HG02870 (cell line): ENCODE results near the gene SNX14.
A peak's percentile ranks its signal among the peaks of the same experiment; 100 is the strongest.
"Not testable (repeated sequence)": the region's sequence is repeated elsewhere in the genome, so short reads cannot be mapped to it uniquely, and the experiment has no call there.

Source experiments
- ATAC-seq: cut with Tn5 transposase; IDR thresholded peaks from one replicate; pipeline ENCODE4 v1.9.1; 2021; ENCODE audit warnings: mild to moderate bottlenecking, moderate library complexity; ENCODE audit not compliant: unreplicated experiment

The SNX14 gene

DNA sequence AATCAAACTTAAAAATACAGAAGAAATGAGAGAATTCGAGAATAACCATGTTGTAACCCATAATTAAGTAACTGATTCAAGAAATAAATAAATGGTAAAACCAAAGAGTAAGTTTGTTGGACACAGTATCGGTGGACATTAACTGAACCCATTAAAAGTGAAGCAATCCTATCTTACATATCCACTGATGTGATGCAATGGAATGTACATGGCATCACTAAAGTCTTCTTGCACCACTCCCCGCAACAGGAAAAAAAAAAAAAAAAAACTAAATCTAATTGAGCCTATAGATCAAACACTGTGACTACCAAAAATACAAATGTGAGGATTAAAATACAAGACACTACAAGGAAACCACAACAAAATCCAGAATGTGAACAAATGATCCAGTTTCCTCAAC lies 7.9 kb downstream of the SNX14 start:
- ATAC-seq = no peak

DNA sequence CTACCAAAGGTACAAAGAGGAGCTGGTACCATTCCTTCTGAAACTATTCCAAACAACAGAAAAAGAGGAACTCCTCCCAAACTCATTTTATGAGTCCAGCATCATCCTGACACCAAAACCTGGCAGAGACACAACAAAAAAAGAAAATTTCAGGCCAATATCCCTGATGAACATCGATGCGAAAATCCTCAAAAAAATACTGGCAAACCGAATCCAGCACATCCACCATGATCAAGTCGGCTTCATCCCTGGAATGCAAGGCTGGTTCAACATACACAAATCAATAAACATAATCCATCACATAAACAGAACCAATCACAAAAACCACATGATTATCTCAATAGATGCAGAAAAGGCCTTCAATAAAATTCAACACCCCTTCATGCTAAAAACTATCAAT lies 10.8 kb downstream of the SNX14 start:
- not testable (repeated sequence) for ATAC-seq

DNA sequence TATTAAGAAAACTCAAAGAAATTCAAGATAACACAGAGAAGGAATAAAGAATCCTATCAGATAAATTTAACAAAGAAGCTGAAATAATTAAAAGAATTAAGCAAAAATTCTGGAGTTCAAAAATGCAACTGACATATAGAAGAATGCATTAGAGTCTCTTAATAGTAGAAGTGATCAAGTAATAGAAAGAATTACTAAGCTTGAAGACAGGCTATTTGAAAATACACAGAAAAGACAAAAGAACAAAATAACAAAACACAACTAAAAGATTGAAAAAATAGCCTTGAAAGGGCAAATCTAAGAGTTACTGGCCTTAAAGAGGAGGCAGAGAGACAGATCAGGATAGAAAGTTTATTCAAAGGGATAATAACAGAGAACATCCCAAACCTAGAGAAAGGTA lies 12.1 kb downstream of the SNX14 start:
- no peak for ATAC-seq

DNA sequence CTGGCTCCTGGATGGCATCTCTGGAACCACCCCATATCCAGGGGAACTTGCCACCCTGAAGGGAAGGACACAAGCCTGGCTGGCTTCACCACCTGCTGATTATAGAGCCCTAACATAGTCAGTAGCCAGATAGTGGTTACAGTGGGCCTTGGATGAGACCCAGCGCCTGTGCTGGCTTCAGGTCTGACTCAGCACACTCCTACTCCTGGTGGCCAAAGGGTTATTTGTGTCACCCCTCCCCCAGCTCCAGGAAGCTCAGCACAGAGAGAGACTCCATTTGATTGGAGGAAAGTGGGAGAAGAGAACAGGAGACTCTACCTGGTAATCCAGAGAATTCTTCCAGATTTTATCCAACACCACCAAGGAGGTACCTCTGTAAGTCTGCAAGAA lies 12.8 kb downstream of the SNX14 start:
- peak; percentile 83 for ATAC-seq

DNA sequence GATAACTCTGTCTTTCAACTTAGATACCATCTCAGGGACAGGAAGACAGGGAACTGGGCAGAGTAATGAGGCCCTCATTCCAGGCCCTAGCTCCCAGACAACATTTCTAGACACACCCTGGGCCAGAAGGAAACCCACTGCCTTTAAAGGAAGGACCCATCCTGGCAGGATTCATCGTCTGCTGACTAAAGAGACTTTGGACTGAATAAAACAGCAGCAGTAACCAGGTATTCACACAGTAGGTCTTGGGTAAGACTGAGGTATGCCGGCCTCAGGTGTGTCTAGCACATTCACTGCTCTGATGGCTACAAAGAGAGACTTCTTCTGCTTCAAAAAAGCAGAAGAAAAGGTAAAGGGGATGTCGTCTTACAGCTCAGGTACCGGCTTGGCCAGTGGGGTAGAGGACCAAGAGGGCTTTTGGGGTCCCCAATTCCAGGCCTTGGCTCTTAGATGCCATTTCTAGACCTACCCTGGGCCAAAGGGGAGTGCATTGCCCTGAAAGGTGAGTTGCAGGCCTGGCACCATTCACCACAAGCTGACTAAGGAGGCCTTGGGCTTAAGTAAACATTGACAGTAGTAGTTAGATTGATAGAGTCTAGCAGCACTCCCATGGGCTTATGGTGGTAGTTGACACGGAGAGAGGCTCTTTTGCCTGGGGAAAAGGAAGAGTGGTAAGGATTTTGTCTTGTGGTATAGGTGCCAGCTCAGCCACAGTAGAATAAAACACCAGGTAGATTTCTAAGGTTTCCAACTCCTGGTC lies 13.4 kb downstream of the SNX14 start:
- ATAC-seq = no peak

DNA sequence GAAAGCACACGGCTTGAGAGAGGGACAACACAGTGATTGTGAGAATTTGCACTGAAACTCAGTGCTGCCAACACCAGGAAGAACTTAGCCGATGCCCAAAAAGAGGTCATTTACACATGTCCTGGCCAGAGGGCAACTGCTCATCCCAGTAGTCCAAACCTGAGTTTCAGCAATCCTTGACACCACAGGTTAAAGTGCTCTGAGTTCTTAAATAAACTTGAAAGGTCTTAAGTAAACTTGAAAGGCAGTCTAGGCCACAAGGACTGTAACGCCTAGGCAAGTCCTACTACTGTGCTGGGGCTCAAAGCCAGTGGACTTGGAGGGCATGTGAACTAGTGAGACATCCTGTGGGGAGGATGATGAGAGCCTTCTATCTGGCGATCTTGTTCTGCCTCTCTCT lies 14.1 kb downstream of the SNX14 start:
- no peak for ATAC-seq

DNA sequence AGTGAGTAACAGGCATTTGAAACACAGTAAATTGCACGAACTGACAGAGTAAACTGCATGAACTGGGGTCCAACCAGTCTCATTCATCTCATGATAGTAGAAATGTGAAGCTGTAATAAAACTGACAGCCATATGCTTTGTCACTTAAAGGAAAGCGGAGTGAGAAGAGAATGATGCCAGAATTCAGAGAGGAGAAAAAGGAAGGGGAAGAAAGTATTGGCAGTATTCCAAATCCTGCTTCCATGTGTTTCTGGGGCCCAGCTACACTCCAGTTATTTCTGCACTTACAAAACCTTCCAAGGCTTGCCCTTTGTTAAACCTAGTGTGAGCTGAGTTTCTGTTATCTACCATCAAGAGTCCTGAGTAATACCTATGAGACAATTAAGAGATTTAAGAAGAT lies 17.2 kb downstream of the SNX14 start:
- ATAC-seq = no peak

DNA sequence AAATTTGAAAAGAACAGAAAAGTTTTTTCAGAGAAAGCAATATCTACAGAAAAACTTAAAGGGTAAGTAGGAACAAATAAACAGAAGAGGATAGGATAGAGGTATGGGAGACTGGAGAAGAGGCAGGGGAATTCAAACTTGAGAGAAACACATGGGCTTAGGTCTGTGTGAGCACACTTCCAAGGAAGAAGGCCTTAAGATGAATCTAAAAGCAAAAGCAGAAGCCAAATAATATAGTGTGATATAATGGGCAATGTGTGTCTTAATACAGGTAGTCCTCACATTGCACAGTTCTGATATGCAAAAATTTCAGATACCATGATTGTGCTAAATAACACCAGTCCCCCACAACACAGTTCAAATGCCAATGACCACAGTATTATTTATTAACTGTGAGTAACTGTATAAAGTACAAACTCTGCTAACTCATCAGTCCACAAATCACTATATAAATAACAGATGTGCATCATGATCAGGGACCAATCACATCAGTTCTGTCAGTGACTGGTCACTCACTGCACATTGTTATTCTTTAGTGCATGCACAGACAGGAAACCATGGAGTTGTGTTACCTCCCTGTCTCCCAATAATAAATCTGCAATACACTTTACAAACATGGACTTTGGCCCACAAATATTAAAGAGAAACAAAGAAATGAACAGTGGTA lies 18.6 kb downstream of the SNX14 start:
- ATAC-seq = no peak

DNA sequence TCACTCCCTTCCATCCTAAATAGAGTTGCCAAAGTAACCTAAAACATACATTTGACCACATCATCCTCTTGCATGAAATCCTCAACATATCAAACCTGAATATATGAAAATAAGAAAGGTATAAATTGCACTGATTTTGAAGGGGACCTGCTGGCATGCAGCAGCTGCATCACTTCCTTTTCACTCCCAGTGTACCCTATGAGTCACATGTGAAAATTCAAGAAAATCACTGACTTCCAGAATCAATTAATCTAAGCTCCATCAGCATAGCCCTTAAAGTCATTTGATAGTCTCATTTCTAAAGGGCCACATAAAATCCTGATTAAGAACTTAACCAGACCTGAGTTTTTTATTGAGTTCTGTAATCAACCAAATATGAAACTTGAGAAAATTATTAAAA lies 24.3 kb downstream of the SNX14 start:
- ATAC-seq = no peak

DNA sequence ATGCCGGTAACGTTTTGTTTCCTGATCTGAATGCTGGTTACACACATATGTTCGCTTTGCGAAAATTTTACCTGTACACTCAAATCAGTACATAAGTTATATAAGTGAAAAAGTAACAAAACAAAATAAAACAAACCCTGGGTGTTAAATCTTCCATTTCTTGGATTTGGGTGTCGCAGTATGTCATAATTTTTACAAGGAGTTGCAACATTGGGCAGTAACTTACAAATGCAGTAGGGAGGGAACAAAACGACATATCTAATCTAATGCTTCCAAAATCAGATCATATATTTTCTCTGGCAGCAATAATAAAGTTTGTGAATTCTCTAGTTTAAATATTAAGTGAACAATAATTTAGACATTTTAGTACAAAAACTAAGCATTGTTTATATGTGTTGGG lies 25.2 kb downstream of the SNX14 start:
- no peak for ATAC-seq

DNA sequence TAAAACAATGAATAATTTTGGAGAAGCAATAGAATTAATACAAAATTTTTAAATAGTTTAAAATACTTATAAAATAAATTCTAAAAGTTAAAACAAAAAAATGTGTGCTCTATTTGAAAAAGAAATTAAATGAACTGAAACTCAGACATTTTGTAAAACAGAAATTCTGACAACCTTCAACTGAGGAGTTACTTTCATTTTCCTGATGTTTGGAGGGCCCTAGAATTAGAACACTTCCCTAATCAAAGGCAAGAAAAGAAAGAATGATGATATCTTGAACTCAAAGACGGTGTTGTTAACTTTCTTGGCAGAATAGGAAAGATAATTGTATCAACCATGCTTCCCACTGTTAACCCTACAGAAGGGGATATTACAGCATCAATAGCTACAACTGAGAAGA lies 27.9 kb downstream of the SNX14 start:
- ATAC-seq = no peak

DNA sequence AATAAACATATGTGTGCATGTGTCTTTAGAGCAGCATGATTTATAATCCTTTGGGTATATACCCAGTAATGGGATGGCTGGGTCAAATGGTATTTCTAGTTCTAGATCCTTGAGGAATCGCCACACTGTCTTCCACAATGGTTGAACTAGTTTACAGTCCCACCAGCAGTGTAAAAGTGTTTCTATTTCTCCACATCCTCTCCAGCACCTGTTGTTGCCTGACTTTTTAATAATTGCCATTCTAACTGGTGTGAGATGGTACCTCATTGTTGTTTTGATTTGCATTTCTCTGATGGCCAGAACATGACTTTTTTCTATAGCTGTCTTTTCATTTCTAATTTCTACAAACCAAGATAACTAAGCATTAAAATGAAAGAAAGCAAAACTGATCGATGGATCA lies 29.4 kb downstream of the SNX14 start:
- not testable (repeated sequence) for ATAC-seq

DNA sequence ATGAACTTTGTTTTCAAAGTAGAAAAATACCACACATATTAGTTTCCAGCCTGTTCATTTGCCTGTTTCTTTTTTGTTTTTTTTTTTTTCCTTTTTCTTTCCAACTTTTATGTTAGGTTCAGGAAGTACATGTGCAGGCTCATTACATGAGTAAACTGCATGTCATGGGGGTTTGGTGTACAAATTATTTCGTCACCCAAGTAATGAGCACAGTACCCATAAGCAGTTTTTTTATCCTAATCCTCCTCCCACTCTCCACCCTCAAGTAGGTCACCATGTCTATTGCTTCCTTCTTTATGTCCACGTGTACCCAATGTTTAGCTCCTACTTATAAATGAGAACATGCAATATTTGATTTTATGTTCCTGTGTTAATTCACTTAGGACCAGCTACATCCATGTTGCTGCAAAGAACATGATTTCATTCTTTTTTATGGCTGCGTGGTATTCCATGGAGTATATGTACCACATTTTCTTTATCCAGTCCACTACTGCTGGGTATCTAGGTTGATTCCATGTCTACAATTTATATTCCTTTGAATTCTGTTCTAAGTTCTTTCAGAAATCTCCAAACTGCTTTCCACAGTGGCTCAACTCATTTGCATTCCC lies 31.8 kb downstream of the SNX14 start:
- no peak for ATAC-seq

DNA sequence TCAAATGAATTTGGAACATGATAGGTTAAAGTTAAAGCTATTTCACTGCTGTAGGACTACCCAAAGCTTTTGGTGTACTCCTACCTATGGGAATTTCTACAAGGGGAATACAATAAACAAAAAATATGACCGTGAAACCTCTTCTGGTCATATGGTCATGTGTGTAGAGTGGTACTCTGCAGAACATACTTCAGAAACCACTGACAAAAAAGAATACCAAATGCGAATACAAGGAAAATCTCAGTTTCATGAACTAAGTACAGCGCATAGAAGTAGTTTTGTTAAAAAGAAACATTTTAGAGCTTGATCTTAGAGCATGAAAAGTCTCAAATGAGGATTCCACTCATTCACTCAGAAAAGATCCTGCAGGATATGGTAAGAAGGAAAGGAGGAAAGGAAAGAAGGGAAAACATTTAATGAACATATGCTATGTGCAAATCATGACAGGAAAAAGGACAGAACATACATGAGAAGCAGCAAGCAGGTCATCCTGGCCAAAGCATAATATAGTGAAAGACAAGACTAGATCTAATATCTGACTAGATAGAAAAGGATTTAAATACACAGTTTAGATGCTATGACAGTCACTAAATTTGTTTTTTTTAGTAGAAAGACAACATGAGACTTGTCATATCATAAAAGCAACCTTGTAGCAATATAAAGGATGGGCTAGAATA lies 36.5 kb downstream of the SNX14 start:
- ATAC-seq = no peak

DNA sequence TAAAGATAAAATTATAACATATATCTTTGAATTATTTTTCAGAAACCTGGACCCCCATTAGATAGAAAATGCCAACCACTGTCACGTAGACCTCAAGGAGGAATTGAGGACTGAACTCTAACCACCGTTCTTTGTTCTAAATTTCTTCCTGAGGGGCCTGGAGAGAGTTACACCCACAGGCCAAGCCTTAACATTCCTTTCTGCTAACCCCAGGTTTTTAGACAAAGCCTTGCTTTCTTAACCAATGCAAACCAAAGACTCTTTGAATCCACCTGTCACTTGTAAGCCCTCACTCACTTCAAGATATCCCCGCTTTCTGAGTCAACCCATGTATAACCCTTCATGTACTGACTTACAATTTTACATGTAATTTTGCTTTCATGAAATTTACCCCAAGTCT lies 41.0 kb downstream of the SNX14 start:
- ATAC-seq = no peak

DNA sequence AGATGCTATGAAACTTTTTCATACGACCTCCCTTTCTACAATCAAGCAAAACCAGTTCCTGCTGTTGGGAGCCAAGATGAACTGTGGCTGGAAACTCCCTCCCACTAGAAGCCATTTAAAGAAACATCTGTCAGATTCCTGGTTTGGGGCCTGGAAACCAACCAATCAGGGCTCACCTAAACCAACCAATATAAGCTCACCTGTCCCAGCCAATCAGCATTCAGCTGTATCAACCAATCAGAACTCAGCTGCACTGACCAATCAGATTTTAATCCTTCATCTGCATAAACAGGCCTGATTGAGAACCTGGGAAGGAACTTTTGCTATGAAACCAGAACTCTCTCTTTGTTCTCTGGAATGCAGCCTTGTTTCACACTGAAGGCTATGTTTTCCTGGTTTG lies 42.4 kb downstream of the SNX14 start:
- no peak for ATAC-seq

DNA sequence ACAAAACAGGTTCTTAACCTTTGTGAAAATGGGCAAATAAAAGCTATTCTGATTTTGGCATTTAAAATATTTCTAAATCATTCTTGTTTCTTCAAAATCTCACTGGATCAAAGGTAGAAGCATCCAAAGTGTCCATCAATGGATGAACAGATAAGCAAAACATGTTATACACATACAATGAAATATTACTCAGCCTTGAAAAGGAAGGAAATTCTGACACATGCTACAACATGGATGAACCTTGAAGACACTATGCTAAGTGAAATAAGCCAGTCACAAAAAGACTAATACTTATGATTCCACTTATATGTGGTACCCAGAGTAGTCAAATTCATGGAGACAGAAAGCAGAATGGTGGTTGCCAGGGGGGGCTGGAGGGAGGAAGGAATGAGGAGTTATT lies 45.9 kb downstream of the SNX14 start:
- no peak for ATAC-seq

DNA sequence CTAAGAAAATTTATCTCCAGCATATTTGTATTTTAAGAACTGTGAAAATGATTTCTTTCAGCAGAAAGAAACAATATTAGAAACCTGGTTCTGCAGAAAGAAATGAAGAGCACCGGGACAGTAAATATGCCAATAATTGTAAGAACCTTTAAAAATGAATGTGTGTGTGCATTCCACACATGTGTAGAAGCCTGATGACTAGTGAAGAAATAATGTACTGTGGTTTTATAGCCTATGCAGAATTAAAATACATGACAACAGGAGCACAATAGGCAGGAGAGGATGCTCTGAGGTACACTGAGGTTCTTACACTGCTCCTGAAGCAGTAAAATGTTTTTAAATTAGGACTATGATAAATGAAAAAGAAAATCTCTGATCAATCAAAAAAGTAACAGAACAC lies 48.9 kb downstream of the SNX14 start:
- no peak for ATAC-seq

DNA sequence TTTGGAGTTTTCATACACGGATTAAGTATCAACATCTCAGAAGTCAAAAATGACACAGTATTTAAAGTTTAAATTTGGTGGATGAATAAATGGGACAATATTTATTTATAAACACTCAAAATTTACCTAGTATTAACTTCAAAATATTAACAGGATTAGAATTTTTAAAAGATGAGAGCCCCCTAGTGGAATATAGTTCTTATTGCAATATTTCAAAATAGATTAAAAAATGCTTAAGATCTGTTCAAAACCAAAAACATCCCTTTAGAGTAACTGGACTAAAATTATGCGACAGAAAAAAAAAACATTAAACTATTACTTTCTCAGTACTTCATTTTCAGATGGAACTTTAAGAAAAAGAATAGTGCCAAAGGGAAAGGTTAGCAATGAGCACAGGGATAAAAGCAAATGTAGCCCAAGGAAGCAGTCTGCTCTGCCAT lies 56.6 kb downstream of the SNX14 start:
- ATAC-seq = no peak

DNA sequence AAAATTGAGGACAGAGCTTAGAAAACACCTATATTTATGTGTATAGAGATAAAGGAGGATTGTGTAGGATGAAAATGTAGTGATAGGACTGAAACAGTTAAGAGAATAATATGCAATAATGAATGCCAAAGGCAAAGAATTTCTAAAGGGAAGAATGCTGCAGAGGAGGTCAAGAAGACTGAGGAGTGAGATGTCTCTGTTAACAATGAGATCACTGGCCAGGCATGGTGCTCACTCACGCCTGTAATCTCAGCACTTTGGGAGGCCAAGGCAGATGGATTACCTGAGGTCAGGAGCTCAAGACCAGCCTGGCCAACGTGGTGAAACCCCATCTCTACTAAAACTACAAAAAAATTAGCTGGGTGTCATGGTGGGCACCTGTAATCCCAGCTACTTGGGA lies 69.4 kb downstream of the SNX14 start:
- not testable (repeated sequence) for ATAC-seq

DNA sequence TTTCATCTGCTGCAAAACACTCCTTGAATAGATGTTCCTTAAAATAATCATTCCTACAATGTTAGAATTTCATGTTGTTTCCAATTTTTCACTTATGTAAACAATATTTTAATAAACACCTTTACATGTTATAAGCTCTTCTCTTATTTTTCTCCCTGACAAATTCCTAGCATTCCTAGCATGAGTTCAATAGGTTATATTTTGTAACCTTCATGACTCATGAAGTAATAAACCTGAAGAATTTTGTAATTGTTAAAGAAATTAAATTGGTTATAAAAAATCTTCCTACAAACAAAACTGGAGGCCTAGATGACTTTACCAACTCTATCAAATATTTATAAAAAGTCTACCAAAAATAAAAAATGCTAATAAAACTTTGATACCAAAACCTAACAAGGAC lies 77.5 kb downstream of the SNX14 start:
- ATAC-seq = no peak
